OCI-LY1 (cell line): ENCODE measurements around the gene CRADD.

Experiments
- EZH2 ChIP-seq: fragments of 200-600 bp; sonication (generic), shearing (Covaris generic); IDR thresholded peaks from 2 replicates; pipeline ENCODE4 v1.8.0; 2017; ENCODE audit warnings: borderline replicate concordance, mixed run types, mild to moderate bottlenecking, antibody characterized with exemption, low read length, moderate library complexity, mixed read lengths
- TF ChIP-seq, protein P1 (sequence below): fragments of 200-600 bp; sonication (generic), shearing (Covaris generic); IDR thresholded peaks from 2 replicates; pipeline ENCODE4 v1.5.1; 2017; ENCODE audit warnings: mild to moderate bottlenecking, antibody characterized with exemption, low read length, moderate library complexity, mixed read lengths

DNA sequence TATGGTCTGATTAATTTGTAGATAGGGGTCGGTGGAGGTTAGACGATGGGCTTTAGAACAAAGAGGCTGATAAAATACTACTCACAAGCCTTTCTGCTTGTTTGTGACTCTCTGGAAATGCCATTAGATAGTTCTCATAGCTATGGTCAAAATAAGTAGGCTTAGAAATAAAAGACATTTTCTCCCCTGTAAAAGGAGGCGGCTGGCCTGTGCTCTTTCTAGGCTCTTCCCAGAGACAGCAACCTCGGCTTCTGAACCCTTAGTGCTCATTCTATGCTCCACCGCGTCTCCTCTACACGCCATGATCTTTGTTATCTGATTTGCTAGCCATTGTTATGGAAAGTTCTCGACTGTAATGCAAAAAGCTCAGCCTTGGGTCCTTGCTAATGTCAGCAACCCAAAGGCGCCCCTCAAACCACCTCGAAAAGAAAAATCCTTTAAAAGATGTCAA lies 64.5 kb downstream of the CRADD start:
- TF ChIP-seq, protein P1, sequence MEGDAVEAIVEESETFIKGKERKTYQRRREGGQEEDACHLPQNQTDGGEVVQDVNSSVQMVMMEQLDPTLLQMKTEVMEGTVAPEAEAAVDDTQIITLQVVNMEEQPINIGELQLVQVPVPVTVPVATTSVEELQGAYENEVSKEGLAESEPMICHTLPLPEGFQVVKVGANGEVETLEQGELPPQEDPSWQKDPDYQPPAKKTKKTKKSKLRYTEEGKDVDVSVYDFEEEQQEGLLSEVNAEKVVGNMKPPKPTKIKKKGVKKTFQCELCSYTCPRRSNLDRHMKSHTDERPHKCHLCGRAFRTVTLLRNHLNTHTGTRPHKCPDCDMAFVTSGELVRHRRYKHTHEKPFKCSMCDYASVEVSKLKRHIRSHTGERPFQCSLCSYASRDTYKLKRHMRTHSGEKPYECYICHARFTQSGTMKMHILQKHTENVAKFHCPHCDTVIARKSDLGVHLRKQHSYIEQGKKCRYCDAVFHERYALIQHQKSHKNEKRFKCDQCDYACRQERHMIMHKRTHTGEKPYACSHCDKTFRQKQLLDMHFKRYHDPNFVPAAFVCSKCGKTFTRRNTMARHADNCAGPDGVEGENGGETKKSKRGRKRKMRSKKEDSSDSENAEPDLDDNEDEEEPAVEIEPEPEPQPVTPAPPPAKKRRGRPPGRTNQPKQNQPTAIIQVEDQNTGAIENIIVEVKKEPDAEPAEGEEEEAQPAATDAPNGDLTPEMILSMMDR = no peak
- TF ChIP-seq EZH2 = no peak
